Subcutaneous abdominal adipose tissue (tissue), 5 donors: Measurements from ENCODE around the gene GALNT1.

ENCODE experiments used
- H3K27ac ChIP-seq: one replicate; pipeline ENCODE4 v1.7.0; 2013; ENCODE audit warnings: low read depth, mild to moderate bottlenecking, inconsistent platforms, low read length, moderate library complexity
- H3K27me3 ChIP-seq, 5 donors: one replicate each; pipeline ENCODE4 v1.7.0; 2013; ENCODE audit warnings: low read length in 5 of 5, inconsistent platforms in 1 of 5; ENCODE audit not compliant: control insufficient read depth in 5 of 5, insufficient read depth in 4 of 5
- H3K36me3 ChIP-seq, 5 donors: one replicate each; pipeline ENCODE4 v1.7.0; 2013; ENCODE audit warnings: low read length in 5 of 5; ENCODE audit not compliant: control insufficient read depth in 5 of 5, insufficient read depth in 5 of 5
- H3K4me1 ChIP-seq, 5 donors: one replicate each; pipeline ENCODE4 v1.7.0; 2013; ENCODE audit warnings: low read length in 5 of 5, mild to moderate bottlenecking in 3 of 5, moderate library complexity in 1 of 5; ENCODE audit not compliant: control insufficient read depth in 5 of 5, insufficient read depth in 5 of 5
- H3K4me3 ChIP-seq, 5 donors: one replicate each; pipeline ENCODE4 v1.7.0; 2013; ENCODE audit warnings: low read length in 5 of 5, low read depth in 1 of 5
- H3K9ac ChIP-seq, 5 donors: one replicate each; pipeline ENCODE4 v1.7.0; 2013; ENCODE audit warnings: low read length in 5 of 5, mild to moderate bottlenecking in 4 of 5, moderate library complexity in 3 of 5
- H3K9me3 ChIP-seq, 5 donors: one replicate each; pipeline ENCODE4 v1.7.0; 2013; ENCODE audit warnings: low read length in 5 of 5; ENCODE audit not compliant: control insufficient read depth in 5 of 5
- donor health status: healthy.
- donor health status: healthy.
- donor health status: healthy.
- donor health status: healthy.
- donor health status: healthy.

GALNT1 gene

GRCh38 chr18:35653392-35654135 is 72.0 kb downstream of the GALNT1 start:
- Histone ChIP-seq H3K9ac (no peak overlapping the region), H3K36me3 (peaks cover 0 to 3% (median 0%) of the 10 kb centered on the region in 5 donors), H3K9me3 (peaks cover 0 to 8% (median 4%) of the 10 kb centered on the region in 5 donors), H3K27ac (no peak overlapping the region), H3K4me3 (no peak overlapping the region), H3K4me1 (peaks cover 0 to 18% (median 8%) of the 10 kb centered on the region in 5 donors), H3K27me3 (no peaks in the 10 kb centered on the region)

GRCh38 chr18:35658112-35658511 is 76.6 kb downstream of the GALNT1 start:
- Histone ChIP-seq H3K4me3 (no peak overlapping the region), H3K4me1 (peaks cover 0 to 15% (median 8%) of the 10 kb centered on the region in 5 donors), H3K36me3 (peaks cover 0 to 3% (median 0%) of the 10 kb centered on the region in 5 donors), H3K27me3 (no peaks in the 10 kb centered on the region), H3K9me3 (no peaks in the 10 kb centered on the region), H3K27ac (no peak overlapping the region), H3K9ac (no peak overlapping the region)

DNA sequence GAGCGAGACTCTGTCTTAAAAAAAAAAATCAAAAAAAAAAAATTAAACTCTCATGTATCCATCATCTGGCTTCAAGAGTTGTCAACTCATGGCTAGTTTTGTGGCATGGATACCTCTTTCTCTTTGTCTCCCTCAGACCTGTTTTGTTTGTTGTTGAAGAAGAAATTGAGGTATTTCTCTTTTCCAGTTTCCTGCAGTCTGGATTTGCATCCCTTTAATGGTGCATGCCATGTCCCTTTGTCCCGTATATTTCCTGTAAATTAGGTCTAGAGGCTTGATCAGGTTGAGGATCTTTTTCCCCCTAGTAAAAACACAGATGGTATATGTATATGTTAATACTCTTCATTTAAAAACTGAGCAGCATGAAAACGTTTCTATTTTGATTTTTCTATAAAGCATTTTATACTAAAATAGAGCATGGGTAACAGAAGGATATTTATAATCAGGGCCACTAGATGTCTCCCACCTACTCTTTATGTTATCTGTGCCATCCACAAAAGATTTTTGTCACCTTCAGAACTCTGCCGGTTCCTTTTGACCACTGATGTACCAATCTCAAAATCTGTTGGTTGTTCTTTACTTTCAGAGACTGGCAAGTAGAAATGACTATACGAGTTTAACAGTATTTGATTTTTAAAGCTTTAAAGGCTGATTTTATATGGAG is 80.1 kb downstream of the GALNT1 start:
- no peaks in the 10 kb centered on the region for H3K9me3 ChIP-seq

DNA sequence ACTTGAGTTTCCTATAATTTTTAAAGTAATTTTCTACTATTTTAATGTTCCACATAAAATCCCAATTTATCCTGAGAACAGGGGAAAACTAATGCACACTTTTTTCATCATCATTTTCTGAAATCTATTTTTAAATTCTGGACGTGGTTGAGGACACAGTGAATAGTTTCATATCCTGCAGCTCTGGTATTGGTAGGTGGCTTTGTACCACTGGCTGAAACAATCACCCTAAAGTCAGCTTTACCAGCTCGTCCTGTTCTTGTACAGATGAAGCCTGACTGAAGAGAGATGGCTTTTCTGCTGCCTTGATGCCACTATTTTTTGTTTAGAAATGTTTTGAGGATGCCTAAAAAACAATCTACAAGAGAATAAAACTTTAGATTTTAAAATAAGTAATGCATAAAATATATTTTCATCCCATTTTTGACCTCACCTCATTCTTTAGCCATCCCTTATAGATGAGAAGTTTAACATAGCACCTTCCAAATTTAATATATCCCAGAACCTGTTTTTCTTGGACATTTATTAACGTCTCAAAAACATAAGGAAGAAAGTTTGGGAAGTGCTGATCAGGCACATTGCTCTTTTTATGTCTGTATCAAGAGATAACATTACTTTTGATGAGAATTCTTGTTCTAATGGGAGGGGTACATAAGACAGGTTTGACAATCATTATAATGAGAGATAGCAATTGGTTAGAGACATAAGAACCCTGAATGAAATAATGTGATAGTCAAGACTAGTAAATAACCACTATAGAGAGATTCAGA is 80.9 kb downstream of the GALNT1 start:
- no peak overlapping the region for H3K27ac ChIP-seq
- no peaks in the 10 kb centered on the region for H3K4me1 ChIP-seq
- H3K9ac ChIP-seq = no peak overlapping the region
- H3K9me3 ChIP-seq = no peaks in the 10 kb centered on the region
- H3K4me3 ChIP-seq = no peak overlapping the region
- no peaks in the 10 kb centered on the region for H3K27me3 ChIP-seq
- peaks cover 11 to 20% (median 14%) of the 10 kb centered on the region in 5 donors for H3K36me3 ChIP-seq

More for the DNA sequence above, 80.1 kb downstream of the GALNT1 start:
- Histone ChIP-seq H3K4me1 (no peaks in the 10 kb centered on the region), H3K4me3 (no peak overlapping the region), H3K27me3 (no peaks in the 10 kb centered on the region), H3K27ac (no peak overlapping the region), H3K9ac (no peak overlapping the region), H3K36me3 (peaks cover 11 to 17% (median 12%) of the 10 kb centered on the region in 5 donors)

GRCh38 chr18:35671966-35672603 is 90.5 kb downstream of the GALNT1 start:
- peaks cover 0 to 11% (median 7%) of the 10 kb centered on the region in 5 donors for H3K36me3 ChIP-seq
- no peaks in the 10 kb centered on the region for H3K4me1 ChIP-seq
- no peak overlapping the region for H3K9ac ChIP-seq
- H3K4me3 ChIP-seq = no peak overlapping the region
- H3K27me3 ChIP-seq = no peaks in the 10 kb centered on the region
- no peaks in the 10 kb centered on the region for H3K9me3 ChIP-seq
- no peak overlapping the region for H3K27ac ChIP-seq

DNA sequence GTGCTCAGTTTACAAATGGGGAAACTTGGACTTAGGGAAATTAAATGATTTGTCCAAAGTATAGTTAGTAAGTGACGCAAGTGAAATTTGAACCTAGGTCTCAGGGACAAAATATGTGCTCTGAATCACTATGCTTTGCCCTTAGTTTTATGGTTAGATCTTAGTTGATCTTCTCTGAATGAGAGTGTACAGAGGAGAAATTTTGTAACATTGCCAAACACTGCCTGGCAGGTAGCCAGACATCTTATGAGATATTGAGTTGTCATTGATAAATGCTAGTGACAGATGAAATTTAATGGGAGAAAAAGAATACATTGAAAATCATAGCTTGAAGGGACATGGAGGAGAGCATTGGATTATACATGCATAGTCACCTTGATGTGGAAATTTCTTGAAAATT is 91.4 kb downstream of the GALNT1 start:
- H3K27ac ChIP-seq = no peak overlapping the region
- H3K27me3 ChIP-seq = no peaks in the 10 kb centered on the region
- peaks cover under 1 to 13% (median 5%) of the 10 kb centered on the region in 5 donors for H3K36me3 ChIP-seq
- H3K9ac ChIP-seq = no peak overlapping the region
- no peaks in the 10 kb centered on the region for H3K4me1 ChIP-seq
- no peaks in the 10 kb centered on the region for H3K9me3 ChIP-seq
- H3K4me3 ChIP-seq = no peak overlapping the region

DNA sequence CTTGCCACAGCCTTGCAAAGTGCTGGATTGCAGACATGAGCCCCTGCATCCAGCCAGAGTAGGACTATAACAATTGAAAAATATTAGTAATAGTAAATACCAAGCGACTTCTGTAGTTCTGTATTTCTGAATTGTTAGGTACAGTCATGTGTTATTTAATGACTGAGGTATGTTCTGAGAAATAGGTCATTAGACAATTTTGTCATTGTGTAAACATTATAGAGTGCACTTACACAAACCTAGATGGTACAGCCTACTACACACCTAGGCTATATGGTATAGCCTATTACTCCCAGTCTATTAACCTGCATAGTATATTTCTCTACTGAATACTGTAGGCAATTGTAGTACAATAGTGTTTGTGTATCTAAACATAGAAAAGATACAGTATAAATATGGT is 92.1 kb downstream of the GALNT1 start:
- Histone ChIP-seq H3K9ac (no peak overlapping the region), H3K4me3 (no peak overlapping the region), H3K27me3 (no peaks in the 10 kb centered on the region), H3K36me3 (peaks cover 3 to 20% (median 5%) of the 10 kb centered on the region in 5 donors), H3K4me1 (no peaks in the 10 kb centered on the region), H3K9me3 (no peaks in the 10 kb centered on the region), H3K27ac (no peak overlapping the region)

GRCh38 chr18:35680139-35680551 is 98.6 kb downstream of the GALNT1 start:
- H3K27ac ChIP-seq = no peak overlapping the region
- no peak overlapping the region for H3K9ac ChIP-seq
- H3K4me3 ChIP-seq = no peak overlapping the region
- no peaks in the 10 kb centered on the region for H3K27me3 ChIP-seq
- peaks cover 0 to 6% (median 0%) of the 10 kb centered on the region in 5 donors for H3K4me1 ChIP-seq
- peaks cover 11 to 38% (median 13%) of the 10 kb centered on the region in 5 donors for H3K36me3 ChIP-seq
- H3K9me3 ChIP-seq = no peaks in the 10 kb centered on the region

DNA sequence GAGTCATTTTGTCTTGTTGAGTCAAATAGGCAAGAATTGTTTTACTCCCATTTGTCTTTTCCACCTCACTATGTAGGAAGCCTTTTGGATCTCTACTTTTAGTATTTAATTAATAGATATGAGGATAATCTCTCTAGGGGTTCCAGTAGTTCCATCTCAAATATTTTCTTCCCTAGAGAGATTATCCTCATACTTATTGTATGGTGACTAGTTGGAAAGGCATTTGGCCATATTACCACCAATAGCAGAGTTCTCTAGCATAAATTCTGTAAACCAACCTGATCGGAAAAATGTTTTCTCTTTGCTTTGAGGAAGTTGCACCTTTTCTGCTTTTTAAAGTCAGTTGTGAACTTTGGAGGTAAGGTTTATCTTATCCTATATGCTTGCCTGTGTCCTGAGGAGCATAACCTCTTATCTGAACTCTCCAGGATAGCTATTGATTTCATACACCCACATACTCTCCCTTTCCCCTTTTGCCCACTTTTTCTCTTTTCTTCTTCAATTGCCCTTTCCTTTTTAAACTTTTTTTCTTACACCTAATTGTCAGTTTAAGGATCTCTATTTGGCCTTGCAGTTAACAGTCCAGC is 100.8 kb downstream of the GALNT1 start:
- Histone ChIP-seq H3K4me3 (no peak overlapping the region), H3K9ac (no peak overlapping the region), H3K27ac (no peak overlapping the region), H3K4me1 (peaks cover 0 to 6% (median 0%) of the 10 kb centered on the region in 5 donors), H3K36me3 (peaks cover 11 to 47% (median 17%) of the 10 kb centered on the region in 5 donors), H3K27me3 (no peaks in the 10 kb centered on the region), H3K9me3 (no peaks in the 10 kb centered on the region)
